ENCODE data around the gene SGK1. TPM values are rescaled to one million over a fixed set of nuclear protein-coding genes. Genes with fewer than 3 reads are reported as not detected.

The SGK1 gene
- total and polyA plus RNA-seq, 7 experiments from 2014 or later: 6.9 to 443 (median 21.3) TPM

DNA sequence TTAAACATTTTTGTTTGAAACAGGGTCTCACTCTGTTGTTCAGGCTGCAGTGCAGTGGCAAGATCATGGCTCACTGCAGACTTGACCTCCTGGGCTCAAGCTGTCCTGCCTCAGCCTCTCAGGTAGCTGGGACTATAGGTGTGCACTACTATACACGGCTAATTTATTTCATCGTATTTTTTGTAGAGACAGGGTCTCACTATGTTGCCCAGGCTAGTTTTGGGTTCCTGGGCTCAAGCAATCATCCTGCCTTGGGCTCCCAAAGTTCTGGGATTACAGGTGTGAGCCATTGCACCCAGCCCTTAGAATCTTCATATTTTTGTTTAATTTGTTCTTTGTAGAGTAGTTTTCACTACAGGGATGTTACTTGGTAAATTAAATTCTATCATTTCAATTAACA lies 67.1 kb downstream of the SGK1 start:
- peaks cover 0 to 16% (median 0%) of the 10 kb centered on the region in 5 donors for H3K36me3 Mint-ChIP-seq
- no peak for ATAC-seq
- Histone ChIP-seq H3K36me3 (ENCODE audit: control insufficient read depth in 2 of 3, insufficient read depth in 3 of 3, low read length in 3 of 3) (no peaks in the 10 kb centered on the region), H3K27me3 (ENCODE audit: control insufficient read depth in 2 of 2, insufficient read depth in 2 of 2, low read length in 2 of 2) (no peaks in the 10 kb centered on the region), H3K9me3 (ENCODE audit: control insufficient read depth in 2 of 3, low read length in 3 of 3) (no peaks in the 10 kb centered on the region), H3K27ac (ENCODE audit: low read depth, low read length) (no peak overlapping the region), H3K4me3 (ENCODE audit: low read length) (no peak overlapping the region), H3K4me1 (ENCODE audit: control insufficient read depth in 2 of 2, insufficient read depth in 2 of 2, low read length in 2 of 2) (peaks cover 33 to 50% of the 10 kb centered on the region in 2 donors)
- intact Hi-C loops (cut with micrococcal nuclease): no loop called here
- no peaks in the 10 kb centered on the region for H3K9me3 Mint-ChIP-seq
- ChIA-PET POLR2A (no interaction called here), CTCF (no interaction called here)
- peaks cover 28 to 62% (median 51%) of the 10 kb centered on the region in 7 donors for H3K4me1 Mint-ChIP-seq
- peak overlapping the region in 2 of 10 donors; percentile 31 to 74 for H3K4me3 Mint-ChIP-seq
- H3K27me3 Mint-ChIP-seq: no peaks in the 10 kb centered on the region
- no peak for DNase-seq
- H3K27ac Mint-ChIP-seq: peak overlapping the region in 2 of 9 donors; percentile 45 to 95

DNA sequence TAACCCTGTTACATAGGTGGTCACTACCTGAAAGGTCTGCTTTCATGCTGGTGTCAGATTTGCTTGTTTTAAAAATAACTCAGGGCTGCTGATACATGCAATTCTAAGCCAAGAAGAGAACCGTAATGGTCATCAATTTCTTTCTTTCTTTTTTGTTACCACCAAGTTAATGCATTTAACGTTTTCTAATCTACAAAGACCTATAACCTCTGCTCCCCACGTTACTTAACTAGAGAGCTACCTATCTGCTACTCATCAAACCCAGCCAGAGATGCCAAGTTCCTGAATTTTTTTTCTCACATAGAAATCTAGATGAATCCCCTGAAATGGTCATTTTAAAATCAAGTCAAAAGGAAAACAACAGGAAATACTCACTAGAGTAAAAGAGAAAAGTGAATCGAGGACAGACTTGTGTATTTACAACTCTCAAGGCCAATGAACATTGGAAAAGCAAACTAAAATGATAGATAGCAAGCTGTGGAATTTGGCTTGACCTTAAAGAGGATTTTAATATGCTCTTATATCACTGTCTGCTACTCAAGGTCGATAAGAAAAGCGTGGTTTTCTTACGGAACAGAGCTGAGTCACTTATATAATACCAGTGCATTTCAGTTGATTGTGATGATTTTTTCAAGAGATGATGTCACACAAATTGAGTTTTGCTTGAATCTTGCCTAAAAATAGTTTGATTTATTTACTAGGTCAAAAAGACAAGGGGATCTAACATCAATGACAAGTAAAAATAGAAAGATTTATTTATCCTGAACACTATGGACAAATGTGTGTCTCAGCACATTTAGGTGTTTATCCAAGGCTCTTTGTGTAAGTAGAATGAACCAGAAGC lies 67.9 kb downstream of the SGK1 start:
- no peak for ATAC-seq
- H3K4me3 ChIP-seq (ENCODE audit: low read length): no peak overlapping the region
- intact Hi-C loops (cut with micrococcal nuclease): loop anchor here (5.0 kb wide), 8 partner anchors 37 to 932 kb away; partner anchors contain the start of genes MYB (in 1 of the 2) and TBPL1 (in 1 of the 2)
- Mint-ChIP-seq H3K4me1 (peaks cover 30 to 69% (median 59%) of the 10 kb centered on the region in 7 donors), H3K9me3 (no peaks in the 10 kb centered on the region), H3K36me3 (peaks cover 0 to 16% (median 0%) of the 10 kb centered on the region in 5 donors), H3K27ac (peak overlapping the region; percentile 1 to 99 (median 83)), H3K27me3 (no peaks in the 10 kb centered on the region), H3K4me3 (peak overlapping the region; percentile 14 to 84 (median 49))
- no peaks in the 10 kb centered on the region for H3K9me3 ChIP-seq (ENCODE audit: control insufficient read depth in 2 of 3, low read length in 3 of 3)
- H3K27me3 ChIP-seq (ENCODE audit: control insufficient read depth in 2 of 2, insufficient read depth in 2 of 2, low read length in 2 of 2): no peaks in the 10 kb centered on the region
- ChIA-PET POLR2A (no interaction called here), CTCF (interaction anchor here (0.5 to 1.4 kb wide), 4 partner anchors 13 to 892 kb away, joined by 3 to 4 read pairs (median 3); no protein-coding TSS in a partner anchor)
- H3K27ac ChIP-seq (ENCODE audit: low read depth, low read length): no peak overlapping the region
- H3K4me1 ChIP-seq (ENCODE audit: control insufficient read depth in 2 of 2, insufficient read depth in 2 of 2, low read length in 2 of 2): peaks cover 34 to 58% of the 10 kb centered on the region in 2 donors
- H3K36me3 ChIP-seq (ENCODE audit: control insufficient read depth in 2 of 3, insufficient read depth in 3 of 3, low read length in 3 of 3): no peaks in the 10 kb centered on the region
- DNase-seq: peak in 1 of 9 donors; percentile 22

DNA sequence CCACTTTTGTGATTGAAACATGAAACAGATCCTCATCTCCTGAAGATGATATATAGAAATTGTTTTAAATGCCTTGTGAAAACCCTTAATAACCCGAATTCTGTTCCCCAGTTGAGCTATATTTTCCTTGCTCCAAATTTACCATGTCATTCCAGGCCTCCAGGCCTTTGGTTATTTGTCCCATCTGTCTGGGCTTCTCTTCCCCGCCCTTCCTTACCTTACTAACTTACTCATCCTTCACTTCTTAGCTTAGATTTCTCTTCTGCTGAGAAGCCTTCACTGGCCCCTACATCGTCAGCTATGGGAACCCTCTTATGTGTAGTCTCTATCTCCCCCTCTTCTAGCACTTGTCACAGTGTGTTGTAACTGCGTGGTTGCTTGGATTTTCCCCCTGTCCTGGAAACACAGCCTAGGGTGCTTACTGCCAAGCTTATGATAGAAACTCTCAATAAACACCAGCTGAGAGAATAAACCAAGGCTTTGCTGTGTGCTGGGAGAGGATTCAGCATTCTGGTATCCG lies 68.6 kb downstream of the SGK1 start:
- H3K4me3 ChIP-seq (ENCODE audit: low read length): no peak overlapping the region
- no peak overlapping the region for H3K27ac ChIP-seq (ENCODE audit: low read depth, low read length)
- peaks cover 34 to 60% of the 10 kb centered on the region in 2 donors for H3K4me1 ChIP-seq (ENCODE audit: control insufficient read depth in 2 of 2, insufficient read depth in 2 of 2, low read length in 2 of 2)
- DNase-seq (no peak), ATAC-seq (no peak)
- Mint-ChIP-seq H3K27me3 (no peaks in the 10 kb centered on the region), H3K36me3 (peaks cover 0 to 15% (median 0%) of the 10 kb centered on the region in 5 donors), H3K4me1 (peaks cover 30 to 72% (median 60%) of the 10 kb centered on the region in 7 donors), H3K27ac (peak overlapping the region; percentile 25 to 99 (median 87)), H3K9me3 (peaks cover 0 to under 1% (median 0%) of the 10 kb centered on the region in 11 donors), H3K4me3 (peak overlapping the region in 9 of 10 donors; percentile 4 to 84 (median 51))
- ChIA-PET POLR2A (interaction anchor here (1.3 to 1.7 kb wide), 2 partner anchors 28 to 71 kb away, joined by 3 to 8 read pairs; no protein-coding TSS in a partner anchor), CTCF (interaction anchor here (0.5 to 1.4 kb wide), 5 partner anchors 14 to 893 kb away, joined by 3 to 4 read pairs (median 3); no protein-coding TSS in a partner anchor)
- no peaks in the 10 kb centered on the region for H3K9me3 ChIP-seq (ENCODE audit: control insufficient read depth in 2 of 3, low read length in 3 of 3)
- intact Hi-C loops (cut with micrococcal nuclease): loop anchor here (5.0 kb wide), 8 partner anchors 38 to 933 kb away; partner anchors contain the start of genes MYB (in 1 of the 2) and TBPL1 (in 1 of the 2)
- no peaks in the 10 kb centered on the region for H3K27me3 ChIP-seq (ENCODE audit: control insufficient read depth in 2 of 2, insufficient read depth in 2 of 2, low read length in 2 of 2)
- H3K36me3 ChIP-seq (ENCODE audit: control insufficient read depth in 2 of 3, insufficient read depth in 3 of 3, low read length in 3 of 3): no peaks in the 10 kb centered on the region

DNA sequence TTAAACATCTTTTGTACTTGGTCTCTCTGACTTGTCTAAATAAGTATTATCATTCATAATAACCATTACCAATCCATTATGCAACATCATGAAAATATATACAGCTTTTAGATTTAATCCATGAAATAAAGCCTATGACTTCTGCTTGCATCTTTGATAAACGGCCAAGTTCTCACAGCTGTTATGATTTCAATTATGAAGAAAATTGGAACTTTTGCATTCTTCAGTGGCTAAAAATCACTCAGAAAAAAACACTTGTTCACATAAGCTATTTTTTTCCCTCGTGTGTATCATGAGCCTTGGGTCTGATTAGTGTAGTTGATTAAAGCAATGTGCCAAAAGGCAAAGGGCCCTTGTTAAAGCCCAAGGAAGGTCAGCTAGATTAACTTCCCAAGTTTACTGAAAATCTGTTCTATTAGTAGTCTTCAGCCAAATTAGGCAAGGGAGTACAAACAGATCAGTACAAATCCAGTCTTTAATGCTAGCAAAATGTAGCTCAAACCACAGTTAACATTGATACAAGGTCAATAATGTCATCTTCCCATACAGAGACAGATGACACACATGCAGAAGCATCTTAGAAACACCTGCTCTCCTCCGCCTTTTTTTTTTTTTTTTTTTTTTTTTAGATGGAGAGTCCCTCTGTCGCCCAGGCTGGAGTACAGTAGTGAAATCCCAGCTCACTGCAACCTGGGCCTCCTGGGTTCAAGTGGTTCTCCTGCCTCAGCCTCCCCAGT lies 69.9 kb downstream of the SGK1 start:
- H3K27ac Mint-ChIP-seq: peak overlapping the region; percentile 83 to 99 (median 94)
- ChIA-PET CTCF (interaction anchor here (0.6 kb wide), 1 partner anchor 138 kb away, joined by 3 read pairs; no protein-coding TSS in a partner anchor), POLR2A (interaction anchor here (0.6 to 1.7 kb wide), 10 partner anchors 8 to 372 kb away, joined by 3 to 8 read pairs (median 3); partner anchors contain the start of gene SGK1)
- H3K4me1 Mint-ChIP-seq: peaks cover 30 to 75% (median 63%) of the 10 kb centered on the region in 7 donors
- no peak for DNase-seq
- ATAC-seq: no peak
- H3K4me1 ChIP-seq (ENCODE audit: control insufficient read depth in 2 of 2, insufficient read depth in 2 of 2, low read length in 2 of 2): peaks cover 34 to 60% of the 10 kb centered on the region in 2 donors
- H3K27ac ChIP-seq (ENCODE audit: low read depth, low read length): peak overlapping the region; percentile 72
- H3K9me3 ChIP-seq (ENCODE audit: control insufficient read depth in 2 of 3, low read length in 3 of 3): no peaks in the 10 kb centered on the region
- intact Hi-C loops (cut with micrococcal nuclease): loop anchor here (1.0 to 5.0 kb wide), 20 partner anchors 12 to 1433 kb away; partner anchors contain the start of genes MYB (in 1 of the 2), RPS12 (in 1 of the 2) and TBPL1 (in 1 of the 2)
- peak overlapping the region; percentile 14 to 84 (median 68) for H3K4me3 Mint-ChIP-seq
- no peaks in the 10 kb centered on the region for H3K36me3 ChIP-seq (ENCODE audit: control insufficient read depth in 2 of 3, insufficient read depth in 3 of 3, low read length in 3 of 3)
- H3K9me3 Mint-ChIP-seq: peaks cover 0 to 4% (median 0%) of the 10 kb centered on the region in 11 donors
- H3K4me3 ChIP-seq (ENCODE audit: low read length): peak overlapping the region; percentile 21
- no peaks in the 10 kb centered on the region for H3K27me3 ChIP-seq (ENCODE audit: control insufficient read depth in 2 of 2, insufficient read depth in 2 of 2, low read length in 2 of 2)
- peaks cover 0 to 19% (median 0%) of the 10 kb centered on the region in 5 donors for H3K36me3 Mint-ChIP-seq
- no peaks in the 10 kb centered on the region for H3K27me3 Mint-ChIP-seq

DNA sequence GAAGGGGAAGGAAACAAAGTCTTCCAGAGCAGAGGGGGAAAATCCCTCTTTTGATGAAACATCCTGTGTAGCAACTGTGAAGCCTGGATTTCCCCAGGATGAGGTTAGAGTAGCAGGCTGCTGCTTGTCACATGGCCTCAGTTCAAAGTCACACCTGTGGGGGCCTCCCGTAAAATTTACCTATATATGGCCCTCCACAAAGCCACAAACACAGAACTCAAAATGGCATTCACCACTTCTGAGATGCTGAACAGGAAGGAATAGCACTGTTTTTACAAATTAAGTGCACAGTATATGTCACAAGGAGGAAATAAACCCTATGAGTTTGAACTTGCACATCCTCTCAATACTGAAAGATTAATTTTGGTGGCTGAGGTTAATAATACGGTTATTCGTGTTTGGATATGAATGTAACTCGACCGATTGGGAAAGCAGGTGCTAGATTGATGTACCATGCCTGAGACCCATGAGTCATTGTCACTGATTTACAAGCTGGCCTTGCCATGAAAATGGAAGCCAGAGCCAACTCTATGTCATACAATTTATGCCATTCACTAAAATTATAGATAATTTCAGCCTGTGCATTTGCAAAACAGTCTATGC lies 70.6 kb downstream of the SGK1 start:
- Histone ChIP-seq H3K9me3 (ENCODE audit: control insufficient read depth in 2 of 3, low read length in 3 of 3) (no peaks in the 10 kb centered on the region), H3K4me3 (ENCODE audit: low read length) (peak overlapping the region; percentile 21), H3K27ac (ENCODE audit: low read depth, low read length) (peak overlapping the region; percentile 77), H3K4me1 (ENCODE audit: control insufficient read depth in 2 of 2, insufficient read depth in 2 of 2, low read length in 2 of 2) (peaks cover 34 to 60% of the 10 kb centered on the region in 2 donors), H3K27me3 (ENCODE audit: control insufficient read depth in 2 of 2, insufficient read depth in 2 of 2, low read length in 2 of 2) (no peaks in the 10 kb centered on the region), H3K36me3 (ENCODE audit: control insufficient read depth in 2 of 3, insufficient read depth in 3 of 3, low read length in 3 of 3) (no peaks in the 10 kb centered on the region)
- POLR2A ChIA-PET: interaction anchor here (0.6 to 1.0 kb wide), 5 partner anchors 20 to 71 kb away, joined by 3 to 4 read pairs (median 3); partner anchors contain the start of gene SGK1
- DNase-seq: peak in 8 of 9 donors; percentile 67 to 96 (median 93)
- no peaks in the 10 kb centered on the region for H3K27me3 Mint-ChIP-seq
- CTCF ChIA-PET: no interaction called here
- ATAC-seq: peak; percentile 97
- H3K27ac Mint-ChIP-seq: peak overlapping the region; percentile 83 to 99 (median 94)
- H3K36me3 Mint-ChIP-seq: peaks cover 0 to 19% (median 0%) of the 10 kb centered on the region in 5 donors
- H3K4me3 Mint-ChIP-seq: peak overlapping the region; percentile 50 to 84 (median 75)
- intact Hi-C loops (cut with micrococcal nuclease): loop anchor here (1.0 to 5.0 kb wide), 20 partner anchors 11 to 1433 kb away; partner anchors contain the start of genes MYB (in 1 of the 2), RPS12 (in 1 of the 2) and TBPL1 (in 1 of the 2)
- H3K4me1 Mint-ChIP-seq: peaks cover 30 to 75% (median 63%) of the 10 kb centered on the region in 7 donors
- H3K9me3 Mint-ChIP-seq: peaks cover 0 to 4% (median 0%) of the 10 kb centered on the region in 11 donors
